Measurements from ENCODE around the gene AKAIN1. TPM values are rescaled to one million over a fixed set of nuclear protein-coding genes. Genes with fewer than 3 reads are reported as not detected.
A peak's percentile ranks its signal among the peaks of the same experiment; 100 is the strongest.

Gene AKAIN1
- total and polyA plus RNA-seq, 2 donors (not counting 1 experiment from before 2014, with no cell fraction given) = not detected

GRCh38 chr18:5237083-5237722 lies 40.1 kb upstream of the AKAIN1 start:
- no peaks in the 10 kb centered on the region for H4K20me1 ChIP-seq (ENCODE audit: control insufficient read depth, insufficient read depth, low read length, poor library complexity, severe bottlenecking)
- no peak for TF ChIP-seq EZH2 (IDR thresholded peaks at IDR 0.05; ENCODE audit: borderline replicate concordance, insufficient read depth, low read depth, low read length, poor library complexity, severe bottlenecking)
- TF ChIP-seq CTCF (IDR thresholded peaks at IDR 0.05) = no peak
- WGBS (ENCODE audit: insufficient coverage) = 6% methylated on average over 23 of the region's 23 CpGs
- intact Hi-C loops (cut with micrococcal nuclease) = loop anchor here (1.0 to 5.0 kb wide), 2 partner anchors 59 to 75 kb away; no protein-coding TSS in a partner anchor
- H3K4me3 ChIP-seq (ENCODE audit: control extremely low read depth in 1 of 5, extremely low read depth in 1 of 5, insufficient read depth in 1 of 5, low read depth in 2 of 5, low read length in 4 of 5) = peak overlapping the region; percentile 81 to 90 (median 87)
- H3K9me3 ChIP-seq (ENCODE audit: control extremely low read depth in 1 of 3, control insufficient read depth in 2 of 3, insufficient read depth in 1 of 3, low read length in 2 of 3) = no peaks in the 10 kb centered on the region
- no peak for DNase-seq
- Mint-ChIP-seq H3K4me3 (peak overlapping the region; percentile 99), H3K27me3 (peaks cover 10% of the 10 kb centered on the region), H3K4me1 (peaks cover 33% of the 10 kb centered on the region), H3K27ac (peak overlapping the region; percentile 99), H3K9me3 (ENCODE audit: insufficient read depth) (no peaks in the 10 kb centered on the region)
- CTCF ChIA-PET = interaction anchor here (0.9 to 3.2 kb wide), 5 partner anchors 52 to 654 kb away, joined by 3 to 19 read pairs (median 8); partner anchors contain the start of gene ZBTB14
- peak overlapping the region; percentile 89 to 94 for H3K27ac ChIP-seq (ENCODE audit: low read length in 2 of 2)
- peaks cover 6% of the 10 kb centered on the region for H3K79me2 ChIP-seq (ENCODE audit: control insufficient read depth, insufficient read depth, low read length)
- peaks cover 12 to 18% of the 10 kb centered on the region in 2 donors for H3K4me1 ChIP-seq (ENCODE audit: control insufficient read depth in 2 of 2, insufficient read depth in 2 of 2, low read length in 2 of 2)
- H3K9ac ChIP-seq (ENCODE audit: low read length) = peak overlapping the region; percentile 92
- H3K4me2 ChIP-seq (replicated peaks; ENCODE audit: low read depth, low read length, poor library complexity, severe bottlenecking) = peak overlapping the region; percentile 90
- ATAC-seq (ENCODE audit: low read depth) = peak; percentile 11
- H3K36me3 ChIP-seq (replicated peaks in 1 of 2; ENCODE audit: control extremely low read depth in 1 of 2, control insufficient read depth in 1 of 2, extremely low read depth in 1 of 2, insufficient read depth in 2 of 2, low read length in 1 of 2) = peaks cover 0 to 11% of the 10 kb centered on the region in 2 experiments
- peak overlapping the region; percentile 95 for H2AFZ ChIP-seq (ENCODE audit: insufficient read depth, low read depth, low read length, poor library complexity, severe bottlenecking)
- H3K27me3 ChIP-seq (replicated peaks in 1 of 4; ENCODE audit: control extremely low read depth in 1 of 4, control insufficient read depth in 3 of 4, insufficient read depth in 4 of 4, low read length in 3 of 4) = peaks cover 0 to 7% (median 2%) of the 10 kb centered on the region in 4 experiments
- POLR2A ChIA-PET = interaction anchor here (2.8 kb wide), 1 partner anchor 58 kb away, joined by 57 read pairs; the partner anchor contains the start of gene ZBTB14
